SK-N-SH (cell line): Measurements from ENCODE around the gene MSN. TPM values are rescaled to one million over a fixed set of nuclear protein-coding genes. Genes with fewer than 3 reads are reported as not detected.

Experiments
- CTCF ChIA-PET: fragments of 300-600, 350-600 bp; formaldehyde crosslinking; extraction: SDS; loops from one replicate; lab custom pipeline; 2021; lab: Yijun Ruan, JAX
- POLR2A ChIA-PET: fragments of 350-600 bp; sonication (Branson Sonifier 250); formaldehyde crosslinking; extraction: SDS; loops from one replicate; lab custom pipeline; 2020; ENCODE audit warnings: antibody characterized with exemption, inconsistent platforms; lab: Yijun Ruan, JAX
- DNase-seq: peaks from one replicate; pipeline ENCODE4 v3.0.0; 2012
- H2AFZ ChIP-seq: fragments of 200-600 bp; sonication (generic); 2 replicates; pipeline ENCODE4 v1.8.1; 2016; ENCODE audit warnings: antibody characterized with exemption, mild to moderate bottlenecking, low read depth
- H3F3A ChIP-seq: fragments of 200-600 bp; sonication (generic); replicated peaks from 2 replicates; pipeline ENCODE3; 2016; ENCODE audit warnings: antibody characterized with exemption, mild to moderate bottlenecking; ENCODE audit not compliant: insufficient read depth
- H3K27ac ChIP-seq, 2 experiments: fragments of 200-500 bp in 1 of 2; fragments of 200-600 bp in 1 of 2; sonication (Bioruptor generic) in 1 of 2; sonication (generic), shearing (Covaris generic) in 1 of 2; 2 replicates each; pipeline versions ENCODE4 v1.5.1 to v1.6.1; 2014 to 2016; ENCODE audit warnings: low read depth in 2 of 2, inconsistent platforms in 1 of 2, low read length in 1 of 2, mild to moderate bottlenecking in 1 of 2, mixed read lengths in 1 of 2
- H3K27me3 ChIP-seq: fragments of 200-600 bp; sonication (generic), shearing (Covaris generic); 2 replicates; pipeline ENCODE4 v1.6.1; 2016; ENCODE audit warnings: mixed run types; ENCODE audit not compliant: insufficient read depth
- H3K36me3 ChIP-seq, 2 experiments: fragments of 200-500 bp in 1 of 2; fragments of 200-600 bp in 1 of 2; sonication (Bioruptor generic) in 1 of 2; sonication (generic) in 1 of 2; replicated peaks in 1 of 2; 2 replicates each; pipeline versions ENCODE3 to v1.5.1; 2014 to 2016; ENCODE audit warnings: low read length in 1 of 2, mild to moderate bottlenecking in 1 of 2; ENCODE audit not compliant: insufficient read depth in 2 of 2, control insufficient read depth in 1 of 2
- H3K4me1 ChIP-seq, 2 experiments: fragments of 200-500 bp in 1 of 2; fragments of 200-600 bp in 1 of 2; sonication (Bioruptor generic) in 1 of 2; sonication (generic), shearing (Covaris generic) in 1 of 2; 2 replicates each; pipeline versions ENCODE4 v1.5.1 to v1.6.1; 2014 to 2016; ENCODE audit warnings: low read depth in 1 of 2, low read length in 1 of 2, mixed run types in 1 of 2; ENCODE audit not compliant: insufficient read depth in 2 of 2, control insufficient read depth in 1 of 2
- H3K4me2 ChIP-seq: fragments of 200-600 bp; sonication (generic), shearing (Covaris generic); 2 replicates; pipeline ENCODE4 v1.6.1; 2017; ENCODE audit warnings: mixed run types
- H3K4me3 ChIP-seq, 2 experiments: fragments of 200-500 bp in 1 of 2; fragments of 200-600 bp in 1 of 2; sonication (Bioruptor generic) in 1 of 2; sonication (generic), shearing (Covaris generic) in 1 of 2; 2 replicates each; pipeline versions ENCODE4 v1.5.1 to v1.8.1; 2014 to 2016; ENCODE audit warnings: low read depth in 2 of 2, inconsistent platforms in 1 of 2, low read length in 1 of 2, mild to moderate bottlenecking in 1 of 2, mixed read lengths in 1 of 2, moderate library complexity in 1 of 2
- H3K79me2 ChIP-seq: fragments of 200-600 bp; sonication (generic); 2 replicates; pipeline ENCODE4 v1.8.1; 2017; ENCODE audit warnings: mild to moderate bottlenecking; ENCODE audit not compliant: insufficient read depth
- H3K9ac ChIP-seq: fragments of 200-600 bp; sonication (generic); 2 replicates; pipeline ENCODE4 v1.6.1; 2017; ENCODE audit warnings: mixed run types
- H3K9me2 ChIP-seq: fragments of 200-600 bp; sonication (generic); 2 replicates; pipeline ENCODE4 v1.6.1; 2017; ENCODE audit warnings: mixed run types
- H3K9me3 ChIP-seq: fragments of 200-600 bp; sonication (generic); 2 replicates; pipeline ENCODE4 v1.6.1; 2017; ENCODE audit warnings: mixed run types, mild to moderate bottlenecking, moderate library complexity
- H4K20me1 ChIP-seq: fragments of 200-600 bp; sonication (generic); 2 replicates; pipeline ENCODE4 v1.6.1; 2017; ENCODE audit warnings: mild to moderate bottlenecking, mixed run types; ENCODE audit not compliant: insufficient read depth
- CHD2 ChIP-seq: fragments of 150-350 bp; IDR thresholded peaks from 2 replicates; pipeline ENCODE4 v1.6.1; 2018; ENCODE audit warnings: low read length; ENCODE audit not compliant: partially characterized antibody
- CTCF ChIP-seq: fragments of 200-600 bp; sonication (generic); IDR thresholded peaks from 2 replicates; pipeline ENCODE4 v1.6.1; 2017; ENCODE audit warnings: antibody characterized with exemption, mild to moderate bottlenecking, moderate library complexity
- IRF3 ChIP-seq: fragments of 150-350 bp; IDR thresholded peaks from 2 replicates; pipeline ENCODE4 v1.6.1; 2016; ENCODE audit warnings: mild to moderate bottlenecking, low read depth, low read length
- JUND ChIP-seq: IDR thresholded peaks from 2 replicates; pipeline ENCODE4 v1.4.0; 2012
- MEF2A ChIP-seq: IDR thresholded peaks from 2 replicates; pipeline ENCODE4 v1.4.0; 2012; ENCODE audit warnings: low read depth, borderline replicate concordance
- MXI1 ChIP-seq: IDR thresholded peaks from 2 replicates; pipeline ENCODE4 v1.6.1; 2012; ENCODE audit warnings: mild to moderate bottlenecking, low read depth, low read length, improper control_type of control experiment
- NRF1 ChIP-seq: IDR thresholded peaks from 2 replicates; pipeline ENCODE4 v1.6.1; 2012; ENCODE audit warnings: low read depth, mild to moderate bottlenecking, low read length
- RCOR1 ChIP-seq: fragments of 150-350 bp; IDR thresholded peaks from 2 replicates; pipeline ENCODE4 v1.6.1; 2017; ENCODE audit warnings: antibody characterized with exemption, low read length
- TCF12 ChIP-seq: IDR thresholded peaks from 2 replicates; pipeline ENCODE4 v1.4.0; 2012
- USF1 ChIP-seq: IDR thresholded peaks from 2 replicates; pipeline ENCODE4 v1.4.0; 2012; ENCODE audit warnings: low read depth, borderline replicate concordance
- WGBS: methylation state at CpG from one replicate; pipeline ENCODE4 v1.1.6; 2017; ENCODE audit warnings: low lambda C conversion rate; 5-methylcytosine and 5-hydroxymethylcytosine counted together
- polyA plus RNA-seq, 3 experiments: library from polyadenylated mRNA; depleted of rRNA; stranded (reverse); fragments of >200 nt; gene quantifications; 2 replicates each; pipeline ENCODE4 v1.2.3, GENCODE V29; 2012
- TF ChIP-seq, protein P1 (sequence below): IDR thresholded peaks from 2 replicates; pipeline ENCODE4 v1.4.0; 2012; ENCODE audit warnings: low read depth
- TF ChIP-seq, protein P2 (sequence below): IDR thresholded peaks from 2 replicates; pipeline ENCODE4 v1.4.0; 2012; ENCODE audit warnings: low read depth, borderline replicate concordance
- TF ChIP-seq, protein P3 (sequence below): IDR thresholded peaks from 2 replicates; pipeline ENCODE4; 2012

Gene MSN
- polyA plus RNA-seq, 1 of the 3 experiments (the other 2 are of a cell fraction), result 189 TPM

DNA sequence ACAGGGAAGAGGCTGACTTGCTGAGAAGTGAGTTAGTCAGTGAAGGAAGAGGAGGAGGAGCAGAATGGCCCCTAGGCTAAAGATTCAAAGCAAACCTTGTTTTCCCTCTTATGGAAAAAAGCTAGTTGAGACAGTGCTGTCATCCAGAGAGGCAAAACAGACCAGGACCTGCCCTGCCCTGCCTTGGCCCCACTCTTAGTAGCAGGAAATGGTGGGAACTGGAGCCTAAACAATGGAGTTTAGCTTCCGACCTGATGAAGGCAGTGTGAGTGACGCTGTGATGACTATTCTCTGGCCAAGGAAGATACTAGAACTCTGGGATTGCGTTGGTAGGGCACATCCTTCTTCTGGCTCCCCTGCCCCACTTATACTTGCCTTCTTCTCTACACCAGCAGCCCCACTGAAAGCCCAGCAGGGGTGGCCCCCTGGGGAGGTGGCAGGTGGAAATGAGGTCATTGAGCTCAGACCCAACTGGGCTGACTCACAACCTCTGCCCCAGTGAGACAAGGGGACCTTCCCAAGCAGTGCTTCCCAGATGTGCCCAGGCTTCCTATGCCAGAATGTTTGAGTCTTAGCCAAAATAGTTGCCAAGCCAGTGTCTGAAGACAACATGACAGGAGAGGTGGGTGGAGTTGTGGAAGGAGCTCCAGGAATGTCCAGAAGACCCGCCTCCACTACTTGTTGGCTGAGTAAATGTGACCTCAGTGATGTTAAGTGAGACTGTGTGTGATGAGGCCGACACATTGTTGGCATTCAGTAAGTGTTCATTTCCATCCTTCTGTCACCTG is 38.8 kb downstream of the MSN start (continued):
- TF ChIP-seq MEF2A (no peak), JUND (no peak; the same call in 1 of the 2 replicates), IRF3 (no peak), NRF1 (no peak), MXI1 (no peak), TCF12 (peak; percentile 44)
- TF ChIP-seq, protein P1, sequence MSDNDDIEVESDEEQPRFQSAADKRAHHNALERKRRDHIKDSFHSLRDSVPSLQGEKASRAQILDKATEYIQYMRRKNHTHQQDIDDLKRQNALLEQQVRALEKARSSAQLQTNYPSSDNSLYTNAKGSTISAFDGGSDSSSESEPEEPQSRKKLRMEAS, result peak; percentile 42; the same call in 1 of the 2 replicates
- TF ChIP-seq, protein P2, sequence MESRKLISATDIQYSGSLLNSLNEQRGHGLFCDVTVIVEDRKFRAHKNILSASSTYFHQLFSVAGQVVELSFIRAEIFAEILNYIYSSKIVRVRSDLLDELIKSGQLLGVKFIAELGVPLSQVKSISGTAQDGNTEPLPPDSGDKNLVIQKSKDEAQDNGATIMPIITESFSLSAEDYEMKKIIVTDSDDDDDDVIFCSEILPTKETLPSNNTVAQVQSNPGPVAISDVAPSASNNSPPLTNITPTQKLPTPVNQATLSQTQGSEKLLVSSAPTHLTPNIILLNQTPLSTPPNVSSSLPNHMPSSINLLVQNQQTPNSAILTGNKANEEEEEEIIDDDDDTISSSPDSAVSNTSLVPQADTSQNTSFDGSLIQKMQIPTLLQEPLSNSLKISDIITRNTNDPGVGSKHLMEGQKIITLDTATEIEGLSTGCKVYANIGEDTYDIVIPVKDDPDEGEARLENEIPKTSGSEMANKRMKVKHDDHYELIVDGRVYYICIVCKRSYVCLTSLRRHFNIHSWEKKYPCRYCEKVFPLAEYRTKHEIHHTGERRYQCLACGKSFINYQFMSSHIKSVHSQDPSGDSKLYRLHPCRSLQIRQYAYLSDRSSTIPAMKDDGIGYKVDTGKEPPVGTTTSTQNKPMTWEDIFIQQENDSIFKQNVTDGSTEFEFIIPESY, result no peak
- TF ChIP-seq, all 33 proteins: peak for 6

DNA sequence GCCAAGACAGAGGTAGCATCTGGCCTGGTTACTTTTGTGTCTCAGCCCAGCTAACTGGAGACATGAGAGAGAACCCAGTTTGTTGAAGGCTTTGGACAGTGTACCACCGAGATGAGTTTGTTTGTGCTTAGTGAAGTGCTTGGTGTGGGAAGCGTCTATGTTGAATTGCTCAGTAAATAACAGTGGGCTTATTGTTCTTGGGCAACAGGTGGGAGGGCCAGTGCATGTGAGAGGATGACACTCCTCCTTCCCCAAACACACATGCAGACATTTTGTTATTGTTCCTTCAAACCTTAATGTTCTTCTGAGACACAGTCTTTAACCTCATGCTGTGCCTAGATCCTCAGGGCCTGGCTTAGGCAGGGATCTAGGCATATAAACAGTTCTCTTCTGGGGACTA is 39.7 kb downstream of the MSN start:
- Histone ChIP-seq H2AFZ (no peak overlapping the region), H4K20me1 (peaks cover 95% of the 10 kb centered on the region), H3K27me3 (no peaks in the 10 kb centered on the region), H3K79me2 (peaks cover 96% of the 10 kb centered on the region), H3K36me3 (peaks cover 0 to 4% of the 10 kb centered on the region in 2 experiments), H3K9me3 (no peaks in the 10 kb centered on the region), H3K4me2 (no peak overlapping the region), H3K27ac (peak overlapping the region in 1 of 2 experiments; percentile 75; a peak in 2 of 4 replicates), H3K9me2 (no peaks in the 10 kb centered on the region), H3K4me1 (peaks cover 0 to 12% of the 10 kb centered on the region in 2 experiments; a peak in 2 of 4 replicates), H3K4me3 (no peak overlapping the region), H3K9ac (no peak overlapping the region), H3F3A (peaks cover 9% of the 10 kb centered on the region)
- POLR2A ChIA-PET, result no interaction called here
- WGBS, result 66% methylated on average over 2 of the region's 2 CpGs
- TF ChIP-seq USF1 (no peak), CTCF (no peak), MEF2A (no peak), CHD2 (no peak), RCOR1 (no peak), IRF3 (no peak)
- TF ChIP-seq, protein P3, sequence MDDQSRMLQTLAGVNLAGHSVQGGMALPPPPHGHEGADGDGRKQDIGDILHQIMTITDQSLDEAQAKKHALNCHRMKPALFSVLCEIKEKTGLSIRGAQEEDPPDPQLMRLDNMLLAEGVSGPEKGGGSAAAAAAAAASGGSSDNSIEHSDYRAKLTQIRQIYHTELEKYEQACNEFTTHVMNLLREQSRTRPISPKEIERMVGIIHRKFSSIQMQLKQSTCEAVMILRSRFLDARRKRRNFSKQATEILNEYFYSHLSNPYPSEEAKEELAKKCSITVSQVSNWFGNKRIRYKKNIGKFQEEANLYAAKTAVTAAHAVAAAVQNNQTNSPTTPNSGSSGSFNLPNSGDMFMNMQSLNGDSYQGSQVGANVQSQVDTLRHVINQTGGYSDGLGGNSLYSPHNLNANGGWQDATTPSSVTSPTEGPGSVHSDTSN, result no peak
- no peak for DNase-seq
- CTCF ChIA-PET, result no interaction called here
